Kidney epithelial cell (primary cell): ENCODE measurements around the gene KCNB1. TPM values are rescaled to one million over a fixed set of nuclear protein-coding genes. Genes with fewer than 3 reads are reported as not detected.

ENCODE experiments used
- DNase-seq: peaks from one replicate; pipeline ENCODE4 v3.0.0-alpha.2; 2010; ENCODE audit warnings: low read depth
- H3K27me3 ChIP-seq: 2 replicates; pipeline ENCODE4 v1.6.0; 2011; ENCODE audit warnings: low read length; ENCODE audit not compliant: control insufficient read depth, insufficient read depth
- H3K36me3 ChIP-seq: 2 replicates; pipeline ENCODE4 v1.5.1; 2011; ENCODE audit warnings: low read length; ENCODE audit not compliant: control insufficient read depth, insufficient read depth
- H3K4me3 ChIP-seq: 2 replicates; pipeline ENCODE4 v1.5.1; 2011; ENCODE audit warnings: low read depth, mild to moderate bottlenecking, control low read depth, low read length
- total RNA-seq: library from RNA; depleted of rRNA; stranded (reverse); fragments of >200 nt; gene quantifications from 2 replicates; pipeline ENCODE4 v1.2.3, GENCODE V29; 2015
- TF ChIP-seq, protein P1 (sequence below): IDR thresholded peaks from 2 replicates; pipeline ENCODE4 v1.5.1; 2011; ENCODE audit warnings: mild to moderate bottlenecking, moderate library complexity, low read length, control low read depth, inconsistent platforms; ENCODE audit not compliant: insufficient read depth, poor library complexity, severe bottlenecking

The KCNB1 gene
- total RNA-seq, 1 donor from 2014 or later: not detected

- H3K4me3 ChIP-seq: no peak overlapping the region
- H3K36me3 ChIP-seq: no peaks in the 10 kb centered on the region
- peaks cover 5% of the 10 kb centered on the region for H3K27me3 ChIP-seq
- no peak for DNase-seq
- TF ChIP-seq, protein P1, sequence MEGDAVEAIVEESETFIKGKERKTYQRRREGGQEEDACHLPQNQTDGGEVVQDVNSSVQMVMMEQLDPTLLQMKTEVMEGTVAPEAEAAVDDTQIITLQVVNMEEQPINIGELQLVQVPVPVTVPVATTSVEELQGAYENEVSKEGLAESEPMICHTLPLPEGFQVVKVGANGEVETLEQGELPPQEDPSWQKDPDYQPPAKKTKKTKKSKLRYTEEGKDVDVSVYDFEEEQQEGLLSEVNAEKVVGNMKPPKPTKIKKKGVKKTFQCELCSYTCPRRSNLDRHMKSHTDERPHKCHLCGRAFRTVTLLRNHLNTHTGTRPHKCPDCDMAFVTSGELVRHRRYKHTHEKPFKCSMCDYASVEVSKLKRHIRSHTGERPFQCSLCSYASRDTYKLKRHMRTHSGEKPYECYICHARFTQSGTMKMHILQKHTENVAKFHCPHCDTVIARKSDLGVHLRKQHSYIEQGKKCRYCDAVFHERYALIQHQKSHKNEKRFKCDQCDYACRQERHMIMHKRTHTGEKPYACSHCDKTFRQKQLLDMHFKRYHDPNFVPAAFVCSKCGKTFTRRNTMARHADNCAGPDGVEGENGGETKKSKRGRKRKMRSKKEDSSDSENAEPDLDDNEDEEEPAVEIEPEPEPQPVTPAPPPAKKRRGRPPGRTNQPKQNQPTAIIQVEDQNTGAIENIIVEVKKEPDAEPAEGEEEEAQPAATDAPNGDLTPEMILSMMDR: no peak
These were observed 75.8 kb downstream of the KCNB1 start for GRCh38 chr20:49406666-49407065.

GRCh38 chr20:49405696-49406095 lies 76.8 kb downstream of the KCNB1 start:
- H3K27me3 ChIP-seq: peaks cover 5% of the 10 kb centered on the region
- DNase-seq: no peak

DNA sequence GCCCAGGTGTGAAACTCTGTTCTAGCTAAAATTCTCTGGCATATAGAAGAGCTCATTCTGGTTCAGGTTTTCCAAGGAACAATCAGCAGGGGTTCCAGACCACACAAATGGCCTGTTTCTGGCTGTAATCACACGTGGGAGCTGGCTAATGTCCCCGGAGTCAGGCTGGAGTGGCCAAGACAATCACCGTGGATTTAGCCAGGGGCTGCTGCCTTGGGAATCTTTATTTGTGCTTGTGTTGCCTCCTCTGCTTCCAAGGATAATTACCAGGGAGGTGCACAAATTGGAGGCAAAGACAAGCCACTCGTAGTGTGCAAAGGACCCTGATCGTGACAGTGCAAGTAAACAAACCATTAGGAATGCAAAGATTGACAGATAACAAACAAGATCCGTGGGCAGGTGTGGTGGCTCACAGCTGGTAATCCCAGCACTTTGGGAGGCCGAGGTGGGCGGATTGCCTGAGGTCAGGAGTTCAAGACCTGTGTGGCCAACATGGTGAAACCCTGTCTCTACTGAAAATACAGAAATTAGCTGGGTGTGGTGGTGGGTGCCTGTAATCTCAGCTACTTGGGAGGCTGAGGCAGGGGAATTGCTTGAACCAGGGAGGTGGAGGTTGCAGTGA lies 77.3 kb downstream of the KCNB1 start:
- H3K36me3 ChIP-seq: no peaks in the 10 kb centered on the region
- TF ChIP-seq, protein P1: no peak
- no peak overlapping the region for H3K4me3 ChIP-seq
- no peak for DNase-seq
- peaks cover 5% of the 10 kb centered on the region for H3K27me3 ChIP-seq

More at GRCh38 chr20:49405696-49406095, 76.8 kb downstream of the KCNB1 start:
- Histone ChIP-seq H3K4me3 (no peak overlapping the region), H3K36me3 (no peaks in the 10 kb centered on the region)
- TF ChIP-seq, protein P1: no peak

GRCh38 chr20:49404461-49404860 lies 78.0 kb downstream of the KCNB1 start:
- Histone ChIP-seq H3K36me3 (no peaks in the 10 kb centered on the region), H3K27me3 (peaks cover 2% of the 10 kb centered on the region), H3K4me3 (no peak overlapping the region)
- DNase-seq: no peak
- TF ChIP-seq, protein P1: no peak

DNA sequence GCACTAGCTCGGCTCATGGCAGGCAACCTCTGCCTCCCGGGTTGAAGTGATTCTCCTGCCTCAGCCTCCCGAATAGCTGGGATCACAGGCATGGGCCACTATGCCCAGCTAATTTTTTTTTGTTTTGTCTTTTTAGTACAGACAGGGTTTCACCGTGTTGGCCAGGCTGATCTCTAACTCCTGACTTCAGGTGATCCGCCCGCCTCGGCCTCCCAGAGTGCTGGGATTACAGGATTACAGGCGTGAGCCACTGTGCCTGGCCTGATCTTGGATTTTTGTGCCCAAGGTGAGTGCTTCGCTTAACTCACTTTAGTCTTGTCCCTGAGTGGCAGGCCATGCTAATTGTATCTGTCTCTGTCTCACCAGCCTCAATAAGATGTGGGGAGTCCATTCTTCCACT lies 78.6 kb downstream of the KCNB1 start:
- DNase-seq: no peak
- H3K36me3 ChIP-seq: no peaks in the 10 kb centered on the region
- H3K4me3 ChIP-seq: no peak overlapping the region
- TF ChIP-seq, protein P1: no peak
- H3K27me3 ChIP-seq: peaks cover 2% of the 10 kb centered on the region

DNA sequence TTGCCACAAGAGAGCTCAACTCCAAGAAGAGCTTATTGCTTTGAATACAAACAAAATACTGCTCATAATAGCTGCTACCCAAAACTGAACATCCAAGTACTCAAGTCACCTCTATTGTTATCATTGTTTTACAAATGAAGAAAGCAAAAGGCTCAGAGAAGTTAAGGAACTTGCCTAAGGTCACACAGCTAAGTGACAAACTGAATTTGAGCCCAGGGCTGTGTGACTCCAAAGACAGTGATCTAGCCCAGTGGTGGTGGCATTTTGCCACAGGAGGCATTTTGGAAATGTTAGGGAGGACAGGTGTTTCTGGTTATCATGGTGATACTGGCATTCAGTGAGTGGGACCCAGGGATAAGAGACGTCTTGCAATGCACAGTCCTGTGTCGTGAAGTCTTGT lies 79.5 kb downstream of the KCNB1 start:
- no peaks in the 10 kb centered on the region for H3K36me3 ChIP-seq
- H3K27me3 ChIP-seq: peaks cover 2% of the 10 kb centered on the region
- no peak for DNase-seq
- no peak overlapping the region for H3K4me3 ChIP-seq
- TF ChIP-seq, protein P1: no peak
